Measurements from ENCODE around the gene TRAF1. TPM values are rescaled to one million over a fixed set of nuclear protein-coding genes. Genes with fewer than 3 reads are reported as not detected.

The TRAF1 gene
- total and polyA plus RNA-seq, 12 donors: 1.1 to 6.7 (median 2.0) TPM

DNA sequence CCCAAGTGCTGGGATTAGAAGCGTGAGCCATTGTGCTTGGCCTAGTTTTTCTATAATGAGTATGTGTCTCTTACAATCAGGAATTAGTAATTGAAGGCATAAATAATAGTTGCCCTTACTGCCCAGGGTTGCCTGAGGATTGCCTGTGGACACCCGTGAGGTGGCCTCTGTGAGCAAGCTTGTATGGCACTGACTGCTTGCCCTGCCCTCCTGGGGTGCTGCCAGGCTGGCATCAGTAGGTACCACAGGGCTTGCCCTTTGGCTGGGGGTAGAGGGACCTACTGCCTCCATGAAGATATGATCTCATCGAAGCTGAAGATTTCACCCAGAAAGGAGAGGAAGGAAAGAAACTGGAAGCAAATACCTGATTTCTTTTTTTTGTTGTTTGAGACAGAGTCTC is 25.8 kb downstream of the TRAF1 start:
- Histone ChIP-seq H3K9me3 (no peaks in the 10 kb centered on the region), H3K27me3 (no peaks in the 10 kb centered on the region), H3K4me1 (peaks cover 0 to 12% (median 7%) of the 10 kb centered on the region in 9 donors), H3K27ac (no peak overlapping the region), H3K4me3 (no peak overlapping the region), H3K36me3 (peaks cover 0 to 25% (median 0%) of the 10 kb centered on the region in 9 donors)
- ATAC-seq (no peak), DNase-seq (no peak)
- 94% methylated on average over 3 of the region's 3 CpGs for WGBS, 2 donors
- intact Hi-C loops (cut with DNase I): no loop called here
- TF ChIP-seq, protein P1, sequence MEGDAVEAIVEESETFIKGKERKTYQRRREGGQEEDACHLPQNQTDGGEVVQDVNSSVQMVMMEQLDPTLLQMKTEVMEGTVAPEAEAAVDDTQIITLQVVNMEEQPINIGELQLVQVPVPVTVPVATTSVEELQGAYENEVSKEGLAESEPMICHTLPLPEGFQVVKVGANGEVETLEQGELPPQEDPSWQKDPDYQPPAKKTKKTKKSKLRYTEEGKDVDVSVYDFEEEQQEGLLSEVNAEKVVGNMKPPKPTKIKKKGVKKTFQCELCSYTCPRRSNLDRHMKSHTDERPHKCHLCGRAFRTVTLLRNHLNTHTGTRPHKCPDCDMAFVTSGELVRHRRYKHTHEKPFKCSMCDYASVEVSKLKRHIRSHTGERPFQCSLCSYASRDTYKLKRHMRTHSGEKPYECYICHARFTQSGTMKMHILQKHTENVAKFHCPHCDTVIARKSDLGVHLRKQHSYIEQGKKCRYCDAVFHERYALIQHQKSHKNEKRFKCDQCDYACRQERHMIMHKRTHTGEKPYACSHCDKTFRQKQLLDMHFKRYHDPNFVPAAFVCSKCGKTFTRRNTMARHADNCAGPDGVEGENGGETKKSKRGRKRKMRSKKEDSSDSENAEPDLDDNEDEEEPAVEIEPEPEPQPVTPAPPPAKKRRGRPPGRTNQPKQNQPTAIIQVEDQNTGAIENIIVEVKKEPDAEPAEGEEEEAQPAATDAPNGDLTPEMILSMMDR (IDR thresholded peaks at IDR 0.05): no peak

DNA sequence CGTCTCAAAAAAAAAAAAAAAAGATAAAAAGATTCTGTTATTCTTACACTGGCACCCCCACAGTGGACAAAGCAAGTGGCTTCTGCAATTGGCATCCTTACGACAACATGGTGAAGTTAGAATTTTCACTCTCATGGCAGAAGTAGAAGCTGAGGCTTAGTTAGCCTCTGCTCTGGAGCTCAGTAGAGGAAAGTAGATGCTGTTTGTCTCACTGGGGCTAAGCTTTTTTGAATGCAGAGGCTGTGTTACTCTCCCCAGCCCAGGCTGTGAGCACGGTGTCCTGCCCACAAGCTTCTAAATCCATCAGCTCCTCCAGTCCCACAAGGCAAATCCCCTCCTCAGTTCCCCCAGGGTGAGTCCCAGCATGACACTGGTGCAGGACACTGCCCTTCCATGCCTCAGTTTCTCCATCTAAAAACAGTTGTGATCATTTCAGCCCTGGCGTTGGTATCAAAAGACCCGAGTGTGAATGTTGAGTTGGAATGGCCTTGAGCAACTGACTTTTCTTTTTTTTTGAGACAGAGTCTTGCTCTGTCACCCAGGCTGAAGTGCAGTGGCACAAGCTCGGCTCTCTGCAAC is 27.0 kb downstream of the TRAF1 start:
- Histone ChIP-seq H3K4me3 (no peak overlapping the region), H3K9me3 (no peaks in the 10 kb centered on the region), H3K4me1 (peaks cover 2 to 18% (median 12%) of the 10 kb centered on the region in 9 donors), H3K27ac (no peak overlapping the region), H3K27me3 (no peaks in the 10 kb centered on the region), H3K36me3 (peaks cover 0 to 16% (median 0%) of the 10 kb centered on the region in 9 donors)
- DNase-seq (no peak), ATAC-seq (no peak)
- intact Hi-C loops (cut with DNase I): no loop called here
- 91 to 92% methylated on average over 6 of the region's 6 CpGs for WGBS, 2 donors
- TF ChIP-seq, protein P1 (IDR thresholded peaks at IDR 0.05): no peak

GRCh38 chr9:120898396-120898795 is 28.2 kb downstream of the TRAF1 start:
- ATAC-seq (no peak), DNase-seq (no peak)
- Histone ChIP-seq H3K27ac (no peak overlapping the region), H3K36me3 (peaks cover 0 to 5% (median 0%) of the 10 kb centered on the region in 9 donors), H3K4me3 (no peak overlapping the region), H3K4me1 (peaks cover 2 to 28% (median 13%) of the 10 kb centered on the region in 9 donors), H3K27me3 (no peaks in the 10 kb centered on the region), H3K9me3 (no peaks in the 10 kb centered on the region)
- TF ChIP-seq, protein P1 (IDR thresholded peaks at IDR 0.05): no peak
- intact Hi-C loops (cut with DNase I): no loop called here
- WGBS, 2 donors: 89 to 92% methylated on average over 3 of the region's 3 CpGs

GRCh38 chr9:120895951-120896350 is 30.6 kb downstream of the TRAF1 start:
- Histone ChIP-seq H3K36me3 (no peaks in the 10 kb centered on the region), H3K27me3 (no peaks in the 10 kb centered on the region), H3K27ac (no peak overlapping the region), H3K9me3 (no peaks in the 10 kb centered on the region), H3K4me3 (no peak overlapping the region), H3K4me1 (peaks cover 2 to 38% (median 13%) of the 10 kb centered on the region in 9 donors)
- no peak for ATAC-seq
- DNase-seq: no peak
- intact Hi-C loops (cut with DNase I): loop anchor here in 1 of 10 donors (2.0 kb wide), 1 partner anchor 41 kb away; no protein-coding TSS in a partner anchor
- 93 to 96% methylated on average over 2 of the region's 2 CpGs for WGBS, 2 donors
- TF ChIP-seq, protein P1 (IDR thresholded peaks at IDR 0.05): no peak
